T1000 (cell line): ENCODE measurements around the gene SNX6.
"Not testable (repeated sequence)": the region's sequence is repeated elsewhere in the genome, so short reads cannot be mapped to it uniquely, and the experiment has no call there.

ENCODE experiments used
- DNase-seq: peaks from one replicate; lab custom pipeline; 2025; ENCODE audit warnings: mixed read lengths; lab: John Stamatoyannopoulos, UW

Gene SNX6

DNA sequence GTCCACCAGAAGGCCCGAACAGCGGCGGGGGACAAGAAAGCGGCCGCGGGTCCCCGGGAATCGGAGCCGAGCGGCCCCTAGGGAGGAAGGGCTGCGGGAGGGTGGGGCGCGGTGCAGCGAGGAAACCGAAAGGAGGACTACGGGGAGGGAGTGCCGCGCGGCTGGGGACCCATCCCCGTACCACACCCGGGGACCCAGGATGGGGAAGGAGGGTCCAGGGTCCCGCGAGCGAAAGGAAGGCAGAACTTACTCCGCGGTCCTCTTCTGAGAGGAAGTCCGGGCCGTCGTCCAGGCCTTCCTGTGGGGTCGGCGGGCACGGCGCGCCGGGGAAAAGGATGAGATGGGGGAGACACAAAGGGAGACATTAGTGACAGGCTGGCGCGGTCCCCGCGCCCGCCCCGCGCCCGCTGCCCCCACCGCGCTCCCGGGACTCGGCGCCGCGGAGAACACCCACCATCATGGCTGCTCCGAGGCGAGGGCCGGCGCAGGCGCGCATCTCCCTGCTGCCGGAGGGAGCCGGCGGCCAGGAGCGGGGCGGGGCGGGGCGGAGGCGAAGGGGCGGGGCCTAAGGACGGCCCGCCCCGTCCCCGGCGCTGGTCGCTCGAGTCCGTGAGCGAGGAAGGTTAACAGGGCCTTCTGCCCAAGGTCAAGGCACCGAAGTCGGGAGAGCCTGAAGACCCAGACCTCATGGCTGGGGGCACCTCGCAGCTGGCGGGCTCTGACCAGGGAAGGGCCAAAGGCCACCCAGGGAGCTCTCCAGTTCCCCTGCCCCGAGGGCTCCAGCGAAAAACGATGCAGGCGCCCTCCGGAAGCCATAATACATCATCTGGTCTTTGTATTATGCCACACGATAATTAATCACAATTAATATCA lies at the start of gene SNX6:
Gene SNX6, minus strand, starts transcription at position 492 of the 873 bp plus-strand sequence. Its CDS starts 32 bp downstream, at position 460.
- peak; percentile 62 for DNase-seq

DNA sequence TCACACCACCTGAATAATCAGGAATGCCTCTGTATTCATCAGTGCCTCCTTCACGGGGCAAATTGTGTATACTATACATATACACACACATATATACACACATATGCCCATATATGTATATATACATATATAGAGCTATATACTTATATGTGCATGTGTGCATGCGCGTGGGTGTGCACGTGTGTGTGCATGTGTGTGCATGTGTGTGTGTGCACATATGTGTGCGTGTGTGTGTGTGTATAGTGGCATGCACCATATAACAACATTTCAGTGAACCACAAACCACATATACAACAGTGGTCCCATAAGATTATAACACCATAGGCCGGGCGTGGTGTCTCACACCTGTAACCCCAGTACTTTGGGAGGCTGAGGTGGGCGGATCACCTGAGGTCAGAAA lies 48.8 kb upstream of the SNX6 start:
- no peak for DNase-seq

DNA sequence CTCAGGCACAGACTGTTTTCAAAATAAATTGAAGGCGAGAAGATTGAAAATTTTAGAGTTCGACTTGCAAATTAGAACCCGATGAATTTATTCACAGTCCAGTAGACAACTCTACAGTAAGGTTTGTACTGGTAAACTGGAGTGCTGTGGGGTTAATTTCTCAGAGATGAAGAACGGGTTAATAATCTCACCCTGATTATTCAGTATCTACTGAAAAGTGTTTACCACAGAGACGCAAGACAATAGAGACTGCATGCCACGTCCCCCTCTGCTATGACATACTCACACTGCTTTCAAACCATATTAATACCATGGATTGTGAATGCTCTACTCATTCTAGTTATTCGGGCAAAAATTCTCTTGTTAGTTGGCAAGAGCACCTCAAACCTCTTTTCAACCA lies 48.4 kb upstream of the SNX6 start:
- DNase-seq = no peak

DNA sequence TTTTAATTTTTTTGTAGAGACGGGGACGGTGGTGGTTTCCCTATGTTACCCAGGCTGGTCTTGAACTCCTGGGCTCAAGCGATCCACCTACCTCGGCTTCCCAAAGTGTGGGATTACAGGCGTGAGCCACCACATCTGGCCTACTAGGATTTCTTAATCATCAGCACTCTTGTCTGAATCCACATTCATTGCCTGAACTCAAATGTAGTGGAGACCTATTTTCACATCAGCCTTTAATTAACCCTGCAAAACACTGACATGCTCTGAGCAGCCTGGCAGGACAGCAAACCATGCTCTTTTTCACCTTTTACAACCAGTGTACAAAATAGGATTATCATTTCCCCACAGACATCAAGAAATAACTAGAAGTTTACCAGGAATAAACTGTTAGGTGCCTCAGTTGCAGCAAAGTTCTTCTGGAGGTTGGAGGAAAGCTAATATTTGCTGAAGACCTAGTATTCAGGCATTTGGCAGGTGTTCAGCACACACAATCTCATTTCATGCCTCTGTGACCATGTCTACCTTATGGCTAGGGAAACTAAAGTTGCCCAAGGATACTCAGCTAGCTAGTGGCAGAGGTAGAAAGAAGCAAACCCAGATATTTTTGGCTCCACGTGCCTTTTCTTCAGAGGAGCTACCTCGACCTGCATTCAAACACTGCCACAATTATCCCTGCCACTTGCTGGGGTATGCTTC lies 46.7 kb upstream of the SNX6 start:
- DNase-seq = no peak

DNA sequence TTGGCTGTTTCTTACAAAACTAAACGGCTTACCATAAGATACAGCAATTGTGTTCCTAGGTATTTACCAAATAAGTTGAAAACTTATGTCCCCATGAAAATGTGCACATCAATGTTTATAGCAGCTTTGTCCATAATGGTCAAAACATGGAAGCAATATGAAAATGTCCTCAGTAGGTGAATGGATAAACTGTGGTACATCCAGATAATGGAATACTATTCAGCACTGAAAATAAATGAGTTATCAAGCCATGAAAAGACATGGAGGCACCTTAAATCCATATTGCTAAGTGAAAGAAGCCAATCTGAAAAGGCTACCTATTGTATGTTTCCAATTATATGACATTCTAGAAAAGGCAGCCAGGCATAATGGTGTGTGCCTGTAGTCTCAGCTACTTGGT lies 43.8 kb upstream of the SNX6 start:
- DNase-seq = no peak

DNA sequence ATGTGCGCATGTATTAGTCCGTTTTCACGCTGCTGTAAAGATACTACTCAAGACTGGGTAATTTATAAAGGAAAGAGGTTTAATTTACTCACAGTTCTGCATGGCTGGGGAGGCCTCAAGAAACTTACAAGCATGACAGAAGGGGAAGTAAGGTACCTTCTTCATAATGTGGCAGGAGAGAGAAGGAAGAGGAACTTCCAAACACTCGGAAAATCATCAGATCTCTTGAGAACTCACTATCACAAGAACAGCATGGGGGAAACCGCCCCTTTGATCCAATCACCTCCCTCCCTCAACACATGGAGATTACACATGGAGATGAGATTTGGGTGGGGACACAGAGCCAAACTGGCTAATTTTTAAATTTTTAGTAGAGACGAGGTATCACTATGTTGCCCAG lies 41.8 kb upstream of the SNX6 start:
- DNase-seq = no peak

DNA sequence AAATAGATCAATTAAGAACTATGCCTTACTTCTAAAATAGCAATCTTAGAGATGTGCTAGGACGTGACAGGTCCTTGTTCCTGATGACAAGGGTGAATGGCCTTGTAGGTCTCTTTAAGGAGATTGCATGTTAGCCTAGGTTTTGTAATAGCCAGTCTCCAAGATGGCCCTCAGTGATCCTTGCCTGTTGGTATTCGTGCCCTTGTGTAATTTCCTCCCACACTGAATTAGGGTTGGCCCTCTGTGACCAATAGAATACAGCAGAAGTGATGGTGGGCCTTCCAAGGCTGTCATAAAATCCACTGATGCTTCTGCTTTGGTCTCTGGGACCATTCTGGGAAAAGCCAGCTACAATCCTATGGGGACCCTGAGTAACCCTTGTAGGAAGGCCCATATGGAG lies 38.2 kb upstream of the SNX6 start:
- no peak for DNase-seq

DNA sequence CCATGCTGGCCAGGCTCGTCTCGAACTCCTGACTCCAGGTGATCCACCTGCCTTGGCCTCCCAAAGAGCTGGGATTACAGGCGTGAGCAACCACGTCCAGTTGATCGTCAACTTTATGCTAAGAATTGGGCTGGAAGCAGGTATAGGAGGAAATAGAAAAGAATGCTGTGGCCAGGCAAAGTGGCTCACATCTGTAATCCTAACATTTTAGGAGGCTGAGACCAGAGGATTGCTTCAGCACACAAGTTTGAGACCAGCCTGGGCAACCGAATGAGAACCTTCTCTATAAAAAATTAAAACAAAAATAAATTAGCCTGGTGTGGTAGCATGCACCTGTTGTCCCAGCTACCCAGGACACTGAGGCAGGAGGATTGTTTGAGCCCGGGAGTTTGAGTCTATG lies 37.1 kb upstream of the SNX6 start:
- no peak for DNase-seq

DNA sequence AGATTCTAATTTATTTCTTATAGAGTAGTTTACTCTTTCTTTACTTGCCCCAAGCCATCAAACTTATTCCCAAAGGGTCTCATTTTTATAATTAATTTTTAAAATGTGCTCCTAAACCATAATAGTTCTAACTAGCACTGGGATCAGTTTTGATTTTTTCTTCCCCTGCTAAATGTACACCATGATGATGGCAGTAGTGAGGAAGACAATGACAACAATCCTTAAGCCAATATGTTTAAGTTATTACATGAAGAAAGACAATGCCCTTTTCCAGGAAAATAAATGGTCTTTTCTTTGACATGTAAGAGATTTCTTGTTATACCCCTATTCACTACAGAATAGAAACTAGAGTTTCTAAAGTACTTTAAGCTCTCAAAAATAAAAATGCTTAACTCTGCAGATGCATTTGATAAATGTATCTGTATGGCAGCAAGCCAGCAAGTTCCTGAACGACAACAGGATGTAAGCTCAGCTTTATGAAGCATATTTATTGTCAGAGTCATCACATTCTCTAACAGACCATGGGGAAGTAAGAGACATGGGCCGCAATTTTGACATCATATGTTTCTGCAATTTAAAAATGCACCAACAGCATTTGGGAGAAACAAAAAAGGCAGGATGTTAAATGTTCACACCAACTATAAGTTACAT lies 36.0 kb upstream of the SNX6 start:
- DNase-seq = no peak

DNA sequence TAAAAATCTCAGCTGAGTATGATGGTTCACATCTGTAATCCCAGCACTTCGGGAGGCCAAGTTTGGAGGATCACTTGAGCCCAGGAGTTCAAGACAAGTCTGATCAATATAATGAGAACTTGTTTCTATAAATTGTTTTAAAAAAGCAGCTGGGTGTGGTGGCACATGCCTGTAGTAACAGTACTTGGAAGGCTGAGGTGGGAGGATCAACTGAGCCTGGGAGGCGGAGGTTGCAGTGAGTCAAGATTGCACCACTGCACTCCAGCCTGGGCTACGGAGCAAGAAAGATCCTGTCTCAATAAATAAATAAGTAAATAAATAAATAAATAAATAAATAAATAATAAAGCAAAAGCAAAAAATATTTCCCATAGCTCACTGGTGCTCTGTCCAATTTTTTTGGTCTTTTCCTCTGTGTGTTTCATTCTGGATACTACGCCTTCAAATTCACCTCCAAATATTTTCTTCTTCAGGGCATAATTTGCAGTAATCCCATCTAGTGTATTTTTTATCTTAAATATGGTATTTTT lies 32.7 kb upstream of the SNX6 start:
- DNase-seq = no peak

DNA sequence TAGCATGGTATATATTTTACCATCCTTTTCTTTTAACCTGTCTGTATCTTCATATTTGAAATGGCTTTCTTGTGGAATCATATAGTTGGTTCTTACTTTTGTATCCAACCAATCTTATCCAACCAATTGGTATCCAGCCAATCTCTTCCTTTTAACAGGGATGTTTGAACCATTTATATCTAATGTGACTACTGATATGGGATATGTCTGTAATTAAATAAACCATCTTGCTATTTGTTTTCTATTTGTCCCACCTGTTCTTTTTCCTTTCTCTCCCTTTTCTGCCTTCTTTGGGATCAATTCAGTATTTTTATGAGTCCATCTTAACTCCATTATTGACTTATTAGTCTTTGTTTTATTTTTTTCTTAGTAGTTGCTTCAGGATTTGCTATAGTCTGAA lies 30.8 kb upstream of the SNX6 start:
- no peak for DNase-seq

DNA sequence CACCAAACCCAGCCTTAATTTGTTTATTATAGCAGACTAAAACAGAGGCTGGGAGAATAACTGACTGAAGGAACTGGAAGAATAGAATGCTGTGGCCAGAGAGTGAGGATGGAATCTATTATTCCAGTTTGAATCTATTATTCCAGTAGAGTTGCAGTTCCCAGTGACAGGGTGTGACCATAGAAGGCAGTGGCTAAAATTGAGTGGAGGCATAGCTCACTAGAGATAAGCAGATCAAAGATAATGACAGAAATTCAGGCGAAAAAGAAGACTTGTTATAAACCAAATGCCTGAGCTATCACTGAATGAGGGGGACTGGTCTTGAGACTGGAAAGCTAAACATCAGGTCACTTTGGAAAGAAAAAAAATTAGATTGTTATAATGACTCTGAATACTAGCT lies 26.0 kb upstream of the SNX6 start:
- no peak for DNase-seq

DNA sequence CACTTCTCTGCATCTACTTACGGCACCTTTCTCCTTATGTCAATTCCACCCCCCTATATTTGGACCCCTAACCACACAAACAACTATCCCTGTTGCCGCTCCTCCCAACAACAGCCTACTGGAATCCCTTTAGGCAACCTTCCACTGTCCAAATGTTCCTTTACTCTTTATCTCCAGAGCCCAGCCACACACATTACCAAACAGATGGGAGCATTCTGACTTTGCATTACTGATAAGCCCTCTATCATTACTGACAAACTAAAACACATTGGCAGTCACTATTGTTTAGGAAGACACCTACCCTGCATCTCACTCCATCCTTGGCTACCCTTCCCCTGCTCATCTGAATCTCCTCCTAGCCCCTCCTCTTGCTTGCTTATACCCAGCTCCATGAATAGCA lies 23.1 kb upstream of the SNX6 start:
- DNase-seq = not testable (repeated sequence)

DNA sequence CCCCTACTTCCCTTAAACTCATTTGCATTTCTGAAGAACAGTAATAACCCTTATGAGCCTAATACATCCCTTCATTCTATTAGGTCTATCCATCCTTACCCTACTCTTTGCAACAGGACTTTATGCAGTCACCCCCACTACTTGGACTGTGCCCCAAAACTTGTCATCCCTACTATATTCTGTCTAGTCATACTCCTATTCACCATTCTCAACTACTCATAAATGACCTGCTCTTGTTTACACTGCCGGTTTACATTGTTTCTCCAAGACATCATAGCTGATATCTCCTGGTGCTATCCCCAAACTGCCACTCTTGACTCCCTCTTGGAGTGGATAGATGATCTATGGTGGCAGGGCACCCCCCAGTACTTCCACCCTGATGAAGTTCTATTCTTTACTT lies 22.4 kb upstream of the SNX6 start:
- not testable (repeated sequence) for DNase-seq

DNA sequence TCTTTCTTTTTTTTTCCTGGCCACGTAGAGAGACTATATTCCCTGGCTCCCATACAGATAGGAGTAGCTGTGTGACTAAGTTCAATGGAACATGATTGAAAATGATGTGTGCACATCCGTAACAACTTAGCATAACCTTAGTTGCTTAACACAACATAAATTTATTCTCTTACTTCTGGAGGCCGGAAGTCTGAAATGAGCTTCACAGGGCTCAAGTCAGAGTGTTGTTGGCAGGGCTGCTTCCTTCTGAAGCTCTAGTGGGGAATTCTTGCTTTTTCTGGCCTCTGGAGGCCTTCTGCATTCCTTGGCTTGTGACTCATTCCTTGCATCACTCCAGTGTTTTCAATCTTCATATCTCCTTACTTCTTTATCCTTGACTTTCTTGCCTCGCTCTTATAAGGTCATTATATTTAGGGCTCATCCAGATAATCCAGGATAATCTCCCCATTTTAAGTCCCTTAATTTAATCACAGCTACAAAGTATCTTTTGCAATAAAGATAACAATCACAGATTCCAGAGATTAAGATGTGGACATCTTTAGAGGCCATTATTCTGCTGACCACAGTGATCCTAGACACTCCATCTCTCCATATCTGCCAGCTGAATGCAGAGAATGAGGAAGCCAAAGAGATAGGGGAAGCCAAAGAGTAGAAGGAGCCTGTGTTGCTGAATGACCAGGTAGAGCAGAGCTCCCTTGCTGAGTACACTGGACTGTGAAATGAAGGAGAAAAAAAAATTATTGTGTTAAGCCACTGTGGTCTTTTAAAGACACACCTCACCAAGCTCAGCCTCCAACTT lies 21.0 kb upstream of the SNX6 start:
- peak; percentile 69 for DNase-seq

DNA sequence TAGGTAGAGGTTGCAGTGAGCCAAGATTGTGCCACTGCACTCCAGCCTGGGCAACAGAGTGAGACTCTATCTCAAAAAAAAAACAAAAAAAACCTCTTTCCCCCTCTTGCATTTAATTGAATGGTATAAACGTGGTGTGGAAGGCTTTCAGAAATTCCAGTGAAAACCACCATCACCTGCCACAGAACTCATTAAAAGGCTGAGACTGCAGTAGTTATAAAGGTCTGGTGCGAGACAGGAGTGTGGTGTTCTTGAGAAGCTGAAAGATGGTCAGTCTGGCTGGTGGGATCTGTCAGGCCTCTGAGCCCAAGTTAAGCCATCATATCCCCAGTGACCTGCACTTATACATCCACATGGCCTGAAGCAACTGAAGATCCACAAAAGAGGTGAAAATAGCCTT lies 20.1 kb upstream of the SNX6 start:
- not testable (repeated sequence) for DNase-seq

DNA sequence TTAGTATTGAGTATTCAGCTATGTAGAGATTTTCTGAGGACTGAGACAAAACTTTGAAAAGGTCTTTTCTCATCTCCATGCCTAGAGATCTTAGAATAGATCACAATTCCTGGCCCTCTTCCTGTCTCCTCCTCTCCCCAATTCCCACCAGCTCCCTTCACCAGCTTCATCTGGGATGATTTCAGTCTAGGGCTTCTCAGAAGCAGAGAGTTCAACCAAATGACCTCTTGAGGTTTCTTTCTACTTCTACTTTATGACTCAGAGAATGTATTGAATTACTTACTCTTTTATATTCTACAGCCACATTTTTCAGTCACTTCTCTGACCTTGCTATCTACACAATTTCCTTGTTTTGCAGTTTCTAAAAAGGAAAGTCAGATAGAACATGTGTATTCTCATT lies 19.4 kb upstream of the SNX6 start:
- no peak for DNase-seq

DNA sequence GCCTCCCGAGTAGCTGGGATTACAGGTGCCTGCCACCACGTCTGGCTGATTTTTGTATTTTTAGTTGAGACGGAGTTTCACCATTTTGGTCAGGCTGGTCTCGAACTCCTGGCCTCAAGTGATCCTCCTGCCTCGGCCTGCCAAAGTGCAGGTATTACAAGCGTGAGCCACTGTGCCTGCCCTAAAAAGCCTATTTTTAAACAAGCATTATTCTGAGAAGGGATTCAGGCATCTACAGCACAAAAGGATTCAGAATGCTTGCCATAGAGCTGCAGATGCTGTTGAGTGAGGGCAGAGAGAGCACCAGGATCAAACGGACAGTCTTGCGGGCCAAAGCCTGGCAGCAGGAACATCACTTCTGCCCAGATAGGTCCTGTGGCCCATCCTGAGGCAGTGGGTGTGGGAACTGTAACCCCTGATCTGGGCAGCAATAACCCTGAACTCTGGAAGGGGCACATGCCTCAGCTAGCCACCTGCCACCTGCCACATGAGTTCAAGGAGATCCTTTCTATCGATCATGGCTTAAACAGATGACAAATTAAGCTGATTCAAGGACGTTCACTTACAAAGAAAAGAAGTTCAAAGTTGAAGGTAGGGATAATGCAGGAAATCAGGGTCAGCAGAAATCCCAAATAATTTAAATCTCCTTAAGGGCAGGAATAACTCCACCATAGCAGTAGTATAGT lies 16.8 kb upstream of the SNX6 start:
- DNase-seq = no peak

DNA sequence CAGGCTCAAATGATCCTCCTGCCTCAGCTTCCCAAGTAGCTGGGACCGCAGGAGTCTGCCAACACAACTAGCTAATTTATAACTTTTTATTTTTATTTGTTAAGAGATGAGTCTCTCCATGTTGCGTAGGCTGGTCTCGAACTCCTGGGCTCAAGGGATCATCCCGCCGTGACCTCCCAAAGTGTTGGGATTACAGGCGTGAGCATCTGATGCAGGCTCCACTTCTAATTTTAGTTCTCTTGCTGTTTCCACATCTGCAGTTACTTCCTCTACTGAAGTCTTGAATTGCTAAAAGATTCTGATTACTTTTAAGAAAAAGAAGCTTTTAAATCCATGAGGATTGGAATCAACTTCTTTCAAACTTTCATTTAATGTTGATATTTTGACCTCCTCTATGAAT lies 13.4 kb upstream of the SNX6 start:
- DNase-seq = no peak

DNA sequence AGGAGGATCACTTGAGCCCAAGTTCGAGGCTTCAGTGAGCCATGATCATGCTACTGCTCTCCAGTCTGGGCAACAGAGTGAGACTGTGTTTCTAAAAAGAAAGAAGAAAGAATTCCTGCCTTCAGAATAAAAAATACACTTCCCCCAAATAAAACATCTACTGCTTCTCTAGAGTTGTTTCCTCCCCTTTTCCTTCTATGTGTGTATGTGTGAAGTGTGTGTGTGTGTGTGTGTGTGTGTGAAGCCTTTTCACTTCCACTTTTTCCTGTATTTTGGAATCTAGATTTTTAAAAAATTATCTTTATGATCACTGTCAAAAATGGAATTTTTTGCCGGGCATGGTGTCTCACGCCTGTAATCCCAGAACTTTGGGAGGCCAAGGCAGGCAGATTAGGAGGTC lies 12.6 kb upstream of the SNX6 start:
- no peak for DNase-seq

DNA sequence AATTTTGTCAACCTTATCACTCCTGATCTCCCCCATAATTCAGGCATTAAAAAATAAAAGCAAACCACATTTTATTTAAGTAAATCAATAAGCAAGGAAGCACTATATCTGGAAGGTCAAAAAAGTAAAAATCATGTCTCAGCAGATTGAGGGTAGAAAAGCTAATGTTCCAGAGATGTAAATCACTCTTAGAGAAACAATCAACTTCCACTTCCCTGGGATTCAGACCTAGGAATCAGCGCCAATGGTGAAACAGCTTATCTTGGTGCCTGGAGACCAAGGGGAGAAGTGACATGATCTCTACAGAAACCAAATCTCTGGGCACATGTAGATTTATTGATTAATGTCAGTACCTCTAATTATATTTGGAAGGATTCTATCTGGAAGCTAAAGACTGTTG lies 10.9 kb upstream of the SNX6 start:
- DNase-seq = no peak
